ENCODE results near the gene APOL2.
"Not testable (repeated sequence)": the region's sequence is repeated elsewhere in the genome, so short reads cannot be mapped to it uniquely, and the experiment has no call there.

Gene APOL2

DNA sequence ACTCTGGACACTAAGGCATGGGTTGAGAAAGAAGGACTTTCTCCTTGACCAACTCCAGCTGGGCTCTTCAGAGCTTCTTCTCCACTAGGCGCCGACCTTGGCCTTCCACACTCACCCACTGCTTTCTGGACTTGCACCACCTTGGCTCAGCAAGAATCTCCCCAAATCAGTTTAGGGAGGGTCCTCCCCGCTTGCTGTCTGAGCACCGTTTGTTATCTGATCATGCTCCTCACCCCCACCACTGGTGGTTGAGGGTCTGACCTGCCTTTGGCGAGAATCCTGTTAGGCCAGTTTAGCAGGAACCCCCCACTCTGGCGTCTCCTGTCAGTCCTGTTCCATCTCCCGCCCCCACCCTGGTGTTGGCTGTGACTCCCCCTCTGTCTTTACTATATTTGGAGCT is 10.4 kb downstream of the APOL2 start:
- H3K27me3 ChIP-seq: no peaks in the 10 kb centered on the region
- H3K36me3 ChIP-seq: no peaks in the 10 kb centered on the region
- no peaks in the 10 kb centered on the region for H3K4me1 ChIP-seq
- DNase-seq: no peak
- no peaks in the 10 kb centered on the region; the same call in 1 of the 2 replicates for H3K9me3 ChIP-seq
- no peak overlapping the region for H3K4me3 ChIP-seq (ENCODE audit: low read depth, low read length)
- TF ChIP-seq, protein P1, sequence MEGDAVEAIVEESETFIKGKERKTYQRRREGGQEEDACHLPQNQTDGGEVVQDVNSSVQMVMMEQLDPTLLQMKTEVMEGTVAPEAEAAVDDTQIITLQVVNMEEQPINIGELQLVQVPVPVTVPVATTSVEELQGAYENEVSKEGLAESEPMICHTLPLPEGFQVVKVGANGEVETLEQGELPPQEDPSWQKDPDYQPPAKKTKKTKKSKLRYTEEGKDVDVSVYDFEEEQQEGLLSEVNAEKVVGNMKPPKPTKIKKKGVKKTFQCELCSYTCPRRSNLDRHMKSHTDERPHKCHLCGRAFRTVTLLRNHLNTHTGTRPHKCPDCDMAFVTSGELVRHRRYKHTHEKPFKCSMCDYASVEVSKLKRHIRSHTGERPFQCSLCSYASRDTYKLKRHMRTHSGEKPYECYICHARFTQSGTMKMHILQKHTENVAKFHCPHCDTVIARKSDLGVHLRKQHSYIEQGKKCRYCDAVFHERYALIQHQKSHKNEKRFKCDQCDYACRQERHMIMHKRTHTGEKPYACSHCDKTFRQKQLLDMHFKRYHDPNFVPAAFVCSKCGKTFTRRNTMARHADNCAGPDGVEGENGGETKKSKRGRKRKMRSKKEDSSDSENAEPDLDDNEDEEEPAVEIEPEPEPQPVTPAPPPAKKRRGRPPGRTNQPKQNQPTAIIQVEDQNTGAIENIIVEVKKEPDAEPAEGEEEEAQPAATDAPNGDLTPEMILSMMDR (IDR thresholded peaks at IDR 0.05; ENCODE audit: low read depth, low read length): no peak

DNA sequence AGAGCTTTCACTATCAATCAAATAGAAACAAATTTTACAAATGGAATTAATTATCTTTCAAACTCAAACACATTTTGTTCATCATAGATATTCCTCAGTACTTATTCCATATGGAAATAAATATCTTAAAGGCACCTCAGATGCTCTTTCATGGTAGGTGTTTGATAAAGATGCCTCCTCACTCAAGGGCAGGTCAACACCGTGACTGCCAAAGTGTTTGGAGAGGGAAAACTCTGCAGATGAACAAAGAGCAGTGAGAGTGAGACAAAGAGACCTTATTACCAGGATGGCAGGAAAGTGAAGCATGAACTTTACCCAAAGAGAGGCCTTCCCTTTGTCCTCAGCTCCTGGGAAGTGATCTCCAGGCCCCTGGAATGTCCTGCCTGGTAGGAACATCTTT is 11.0 kb downstream of the APOL2 start:
- not testable (repeated sequence) for H3K36me3 ChIP-seq; H3K4me1 ChIP-seq; H3K9me3 ChIP-seq; H3K27me3 ChIP-seq; DNase-seq; H3K4me3 ChIP-seq (ENCODE audit: low read depth, low read length)

DNA sequence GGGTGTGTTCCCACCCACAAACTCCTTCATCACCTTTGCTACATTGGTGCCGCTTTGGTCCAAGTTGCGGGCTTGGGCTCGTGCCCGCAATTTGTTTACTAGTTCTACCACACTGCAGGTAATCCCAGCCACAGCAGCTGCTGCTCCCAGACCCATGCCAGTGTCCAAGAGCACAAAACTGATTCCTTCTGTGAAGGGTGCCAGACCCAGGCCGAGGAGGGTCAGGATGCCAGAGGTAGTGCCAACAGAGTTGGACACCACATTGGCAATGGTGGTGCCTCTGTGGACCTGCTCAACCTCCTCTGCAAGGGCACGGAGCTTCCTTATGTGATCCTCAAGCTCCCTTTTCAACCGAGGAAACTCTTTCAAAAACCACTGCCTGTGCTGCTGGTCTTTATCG is 11.5 kb downstream of the APOL2 start:
- TF ChIP-seq, protein P1 (IDR thresholded peaks at IDR 0.05; ENCODE audit: low read depth, low read length): no peak
- Histone ChIP-seq H3K27me3 (no peaks in the 10 kb centered on the region), H3K36me3 (no peaks in the 10 kb centered on the region), H3K9me3 (no peaks in the 10 kb centered on the region; the same call in 1 of the 2 replicates), H3K4me3 (ENCODE audit: low read depth, low read length) (no peak overlapping the region), H3K4me1 (no peaks in the 10 kb centered on the region)
- DNase-seq: no peak

DNA sequence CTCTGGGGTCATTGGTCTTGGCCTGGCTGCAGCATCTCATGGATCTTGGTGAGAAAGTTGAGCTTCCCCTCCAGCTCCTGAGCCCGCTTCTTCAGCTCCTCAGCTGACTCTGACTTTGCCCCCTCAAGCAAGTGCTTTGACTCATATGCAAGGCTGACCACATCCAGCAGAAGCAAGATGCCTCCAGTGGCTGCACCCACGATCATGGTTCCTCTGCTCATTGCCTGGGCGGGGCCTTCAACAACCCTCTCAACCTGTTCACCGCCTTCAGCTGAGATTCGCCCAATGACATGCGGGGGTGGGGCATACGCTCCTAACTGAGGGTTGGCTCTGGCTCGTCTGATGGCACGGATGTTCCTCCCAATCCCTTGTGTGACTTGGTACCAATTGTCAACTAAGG is 11.9 kb downstream of the APOL2 start:
- H3K4me3 ChIP-seq (ENCODE audit: low read depth, low read length): no peak overlapping the region
- TF ChIP-seq, protein P1 (IDR thresholded peaks at IDR 0.05; ENCODE audit: low read depth, low read length): no peak
- H3K27me3 ChIP-seq: no peaks in the 10 kb centered on the region
- no peak for DNase-seq
- H3K4me1 ChIP-seq: no peaks in the 10 kb centered on the region
- no peaks in the 10 kb centered on the region for H3K36me3 ChIP-seq
- no peaks in the 10 kb centered on the region; the same call in 1 of the 2 replicates for H3K9me3 ChIP-seq

DNA sequence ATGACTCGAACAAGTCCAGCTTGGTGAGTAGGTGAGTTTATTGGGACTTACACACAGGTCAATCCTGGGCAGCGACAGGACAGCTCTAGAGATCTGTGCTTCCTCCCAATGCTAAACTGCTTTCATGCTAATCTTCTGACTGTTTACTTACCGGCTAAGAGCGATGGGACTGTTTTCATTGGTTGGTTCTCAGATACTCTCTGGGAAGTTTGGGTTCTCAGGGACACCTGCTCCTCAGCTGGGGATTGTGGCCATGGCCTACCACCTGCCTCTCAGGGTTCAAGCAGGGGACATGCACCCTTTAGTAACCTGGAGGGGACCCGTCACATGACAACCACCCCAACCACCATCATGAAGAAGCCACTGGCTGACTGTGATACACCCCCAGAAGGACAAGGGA is 13.1 kb downstream of the APOL2 start:
- no peak overlapping the region for H3K4me3 ChIP-seq (ENCODE audit: low read depth, low read length)
- H3K27me3 ChIP-seq: no peaks in the 10 kb centered on the region
- TF ChIP-seq, protein P1 (IDR thresholded peaks at IDR 0.05; ENCODE audit: low read depth, low read length): no peak
- H3K4me1 ChIP-seq: no peaks in the 10 kb centered on the region
- H3K9me3 ChIP-seq: no peaks in the 10 kb centered on the region; the same call in 1 of the 2 replicates
- DNase-seq: no peak
- H3K36me3 ChIP-seq: no peaks in the 10 kb centered on the region

DNA sequence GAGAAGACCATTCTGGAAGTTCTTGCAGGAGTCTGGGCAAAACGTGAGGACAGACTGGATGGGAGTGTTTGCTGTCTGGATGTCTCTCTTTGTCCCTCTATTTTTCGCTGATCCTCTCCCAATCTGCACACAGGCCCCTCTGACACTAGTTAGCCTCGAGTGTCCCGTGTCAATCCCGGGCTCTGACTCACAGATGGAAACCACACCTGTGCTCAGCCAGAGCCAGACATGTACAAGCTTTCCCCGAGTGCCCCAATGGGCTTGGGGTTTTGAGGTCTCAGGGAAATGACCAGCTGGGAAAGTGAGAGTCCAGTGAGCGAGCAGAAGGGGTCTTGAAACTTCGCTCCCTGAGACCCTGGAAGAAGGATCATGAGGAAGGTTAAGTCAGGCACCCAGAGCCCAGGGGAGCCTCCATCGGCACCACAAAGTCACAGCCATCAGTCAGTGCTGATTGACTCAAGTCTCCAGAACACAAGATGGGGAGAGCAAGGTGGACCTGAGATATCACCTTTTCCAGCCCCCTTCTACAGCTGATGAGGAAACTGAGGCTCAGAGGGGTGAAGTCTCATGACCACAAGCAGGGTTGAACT is 13.9 kb downstream of the APOL2 start:
- DNase-seq: no peak

More for the DNA sequence above, 13.9 kb downstream of the APOL2 start:
- Histone ChIP-seq H3K36me3 (no peaks in the 10 kb centered on the region), H3K4me1 (no peaks in the 10 kb centered on the region), H3K27me3 (no peaks in the 10 kb centered on the region), H3K4me3 (ENCODE audit: low read depth, low read length) (no peak overlapping the region), H3K9me3 (no peaks in the 10 kb centered on the region)
- TF ChIP-seq, protein P1 (IDR thresholded peaks at IDR 0.05; ENCODE audit: low read depth, low read length): no peak

All from BE2C (cell line).